NCI-H187 (cell line): ENCODE data around the gene DOCK1.
"Not testable (repeated sequence)": the region's sequence is repeated elsewhere in the genome, so short reads cannot be mapped to it uniquely, and the experiment has no call there.

Experiments used
- DNase-seq, 2 experiments: peaks; one replicate each; lab custom pipeline; 2025; lab: John Stamatoyannopoulos, UW

DOCK1 gene

GRCh38 chr10:127279334-127279774 is 374.1 kb downstream of the DOCK1 start:
- DNase-seq = no peak

- no peak for DNase-seq
Observed at GRCh38 chr10:127280446-127280845, 375.2 kb downstream of the DOCK1 start.

- no peak for DNase-seq
Observed at GRCh38 chr10:127283017-127283416, 377.8 kb downstream of the DOCK1 start.

- no peak for DNase-seq
Observed at GRCh38 chr10:127283576-127283975, 378.3 kb downstream of the DOCK1 start.

- DNase-seq = no peak
Observed at GRCh38 chr10:127290850-127291249, 385.6 kb downstream of the DOCK1 start.

GRCh38 chr10:127291329-127291728 is 386.1 kb downstream of the DOCK1 start:
- DNase-seq = no peak

DNA sequence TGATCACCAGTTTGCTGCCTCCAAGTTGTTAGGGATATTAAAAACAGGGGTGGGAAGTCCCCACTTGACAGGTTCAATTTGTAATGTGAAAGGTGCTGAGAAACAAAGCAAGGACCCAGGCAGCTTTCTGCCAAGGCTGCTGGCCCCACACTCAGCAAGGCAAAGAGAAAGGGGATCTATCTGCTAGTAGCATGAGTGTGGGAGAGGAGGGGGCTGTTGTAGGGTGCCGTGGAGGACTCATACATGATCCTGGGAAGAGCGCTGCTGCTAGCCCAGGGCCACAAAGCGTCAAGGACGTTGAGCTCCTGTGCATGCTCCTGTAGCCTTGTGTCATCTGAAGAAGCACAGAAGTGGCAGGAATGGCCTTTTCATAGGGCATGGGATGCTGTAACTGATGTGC is 387.7 kb downstream of the DOCK1 start:
- DNase-seq = no peak

- DNase-seq = no peak
Observed at GRCh38 chr10:127293640-127294039, 388.4 kb downstream of the DOCK1 start.

- DNase-seq = no peak
Observed at GRCh38 chr10:127296696-127297095, 391.5 kb downstream of the DOCK1 start.

GRCh38 chr10:127298381-127298780 is 393.2 kb downstream of the DOCK1 start:
- no peak for DNase-seq

GRCh38 chr10:127299192-127299591 is 394.0 kb downstream of the DOCK1 start:
- not testable (repeated sequence) for DNase-seq

DNA sequence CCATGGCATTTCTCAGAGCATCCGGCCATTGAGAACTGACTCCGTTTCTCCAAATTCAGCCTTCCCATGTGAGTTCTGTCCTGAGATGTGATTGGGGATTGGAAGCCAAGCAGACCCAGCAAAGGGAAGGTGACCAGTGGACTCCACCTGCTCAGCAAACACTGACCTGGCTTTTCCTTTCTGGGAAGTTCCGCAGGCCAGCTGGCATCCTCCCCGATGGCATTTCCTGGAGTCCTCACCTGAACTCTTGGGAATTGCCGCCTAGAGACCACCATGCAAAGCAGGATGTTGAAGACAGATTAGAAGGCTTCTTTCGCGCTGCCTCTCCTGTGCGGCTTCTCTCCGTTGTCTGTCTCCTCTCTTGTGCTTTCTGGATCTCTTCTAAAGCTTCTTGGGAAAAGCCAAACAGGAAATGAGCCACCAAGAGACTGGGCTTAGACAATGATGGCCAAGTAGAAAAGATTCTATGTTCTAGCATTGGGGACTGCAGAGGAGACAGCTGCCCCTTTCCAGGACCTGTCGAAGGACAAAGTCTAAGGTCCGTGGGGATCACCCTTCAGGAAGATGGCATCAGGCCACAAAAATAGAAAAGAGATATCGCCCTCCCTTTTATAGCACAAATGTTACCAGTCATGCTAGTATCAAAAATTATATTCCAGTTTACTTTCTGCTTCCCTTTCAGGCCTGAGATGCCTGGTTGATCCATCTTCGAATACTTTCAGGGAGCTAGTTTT is 394.9 kb downstream of the DOCK1 start:
- no peak for DNase-seq

DNA sequence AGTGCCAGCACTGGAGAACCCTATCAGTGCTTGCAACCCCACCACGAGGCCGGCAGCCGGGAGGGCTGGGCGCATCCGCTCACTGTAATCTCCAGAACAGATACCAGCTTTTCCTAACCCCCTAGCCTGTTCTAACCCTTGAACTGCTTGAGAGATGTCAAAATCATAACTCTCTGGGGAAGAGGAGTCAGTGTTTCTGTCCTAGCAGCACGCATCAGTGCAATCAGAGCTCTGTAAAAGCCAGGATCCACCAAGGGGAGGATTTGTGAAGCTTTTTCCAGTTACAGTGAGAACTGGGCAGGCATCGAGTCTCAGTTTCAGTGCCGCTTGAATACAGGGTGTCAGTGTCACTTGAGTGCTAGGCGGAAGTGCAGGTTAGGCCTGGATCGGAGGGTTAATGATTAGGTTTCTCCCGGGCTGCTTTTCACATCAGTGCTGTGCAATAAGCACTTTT is 395.7 kb downstream of the DOCK1 start:
- DNase-seq = no peak

DNA sequence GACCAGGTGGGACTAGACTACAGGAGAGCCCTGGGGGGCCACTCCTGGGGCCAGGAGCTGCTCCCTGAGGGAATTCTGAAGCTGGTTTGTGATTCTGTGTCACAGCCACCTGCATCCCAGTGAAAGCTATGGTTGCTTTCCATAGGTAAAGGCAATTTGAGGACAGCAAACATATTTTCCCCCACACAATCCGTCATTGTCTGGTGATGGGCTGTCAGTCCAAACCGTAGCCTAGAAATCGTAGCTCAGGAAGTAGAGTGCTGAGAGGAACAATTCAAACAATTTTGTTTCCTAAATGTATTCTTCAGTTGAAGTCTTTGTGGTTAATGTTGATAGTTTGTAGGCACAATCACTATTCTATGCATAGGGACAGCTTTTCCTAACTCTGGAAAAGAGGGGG is 397.1 kb downstream of the DOCK1 start:
- no peak for DNase-seq

GRCh38 chr10:127303105-127303504 is 397.9 kb downstream of the DOCK1 start:
- DNase-seq = no peak

DNA sequence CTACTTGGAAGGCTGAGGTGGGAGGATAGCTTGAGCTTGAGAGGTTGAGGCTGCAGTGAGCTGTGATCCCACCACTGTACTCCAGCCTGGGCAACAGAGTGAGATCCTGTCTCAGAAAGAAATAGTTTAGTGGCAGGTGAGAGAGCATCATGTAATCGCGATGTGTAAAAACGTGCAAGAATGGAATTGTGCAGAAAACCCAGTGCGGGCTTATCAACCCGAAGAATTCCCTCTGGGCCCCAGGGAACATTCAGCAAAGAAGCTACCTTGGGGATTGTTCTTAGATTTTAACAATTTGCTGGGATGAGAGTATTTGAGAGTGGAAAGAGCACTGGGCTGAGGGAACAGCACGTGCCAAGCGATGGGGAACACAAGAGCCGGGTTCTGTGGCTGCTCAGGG is 398.5 kb downstream of the DOCK1 start:
- no peak for DNase-seq

- DNase-seq = no peak
Observed at GRCh38 chr10:127306479-127306878, 401.3 kb downstream of the DOCK1 start.

GRCh38 chr10:127307338-127307737 is 402.1 kb downstream of the DOCK1 start:
- no peak for DNase-seq

GRCh38 chr10:127308031-127308430 is 402.8 kb downstream of the DOCK1 start:
- no peak for DNase-seq

GRCh38 chr10:127309619-127310018 is 404.4 kb downstream of the DOCK1 start:
- not testable (repeated sequence) for DNase-seq

- DNase-seq = no peak
Observed at GRCh38 chr10:127310430-127310829, 405.2 kb downstream of the DOCK1 start.

- DNase-seq = no peak
Observed at GRCh38 chr10:127310923-127311322, 405.7 kb downstream of the DOCK1 start.

DNA sequence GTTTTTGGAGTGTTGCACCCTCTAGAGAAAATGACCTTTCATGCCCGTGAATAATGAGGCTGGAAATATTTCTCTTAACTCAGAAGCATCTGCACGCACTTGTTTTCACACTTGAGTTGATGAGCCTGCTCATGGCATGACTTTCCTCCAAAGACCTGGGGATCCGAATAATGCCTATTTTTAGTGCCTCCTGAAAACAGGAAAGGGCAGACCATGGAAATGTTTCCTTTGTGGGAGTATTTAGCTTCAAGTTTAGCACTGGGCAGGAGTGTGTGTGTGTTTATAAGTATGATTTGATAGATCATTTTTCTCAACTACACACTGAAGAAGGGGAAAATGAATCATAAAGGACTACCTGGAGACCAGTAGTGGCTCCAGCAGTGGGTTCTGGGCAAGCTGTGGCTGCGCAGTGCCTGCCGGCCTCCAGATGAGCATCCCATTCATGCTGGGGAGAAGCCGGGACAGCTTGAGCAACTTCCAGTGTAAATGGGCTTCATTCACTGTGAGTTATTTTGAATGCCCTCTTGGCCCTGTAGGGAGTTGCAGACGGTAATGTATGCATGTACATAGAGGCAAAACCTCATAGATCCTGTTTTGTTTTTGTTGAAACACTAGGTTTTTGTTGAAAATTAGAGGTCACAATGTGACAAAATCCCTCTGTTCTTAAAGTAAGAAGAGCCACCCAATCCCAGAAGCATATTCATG is 408.9 kb downstream of the DOCK1 start:
- no peak for DNase-seq
